ENCODE results near the gene LHX3. TPM values are rescaled to one million over a fixed set of nuclear protein-coding genes. Genes with fewer than 3 reads are reported as not detected.

The LHX3 gene
- total and polyA plus RNA-seq, 10 of the 15 experiments (the other 5 are each of a cell fraction or from before 2014, with no cell fraction given): not detected

DNA sequence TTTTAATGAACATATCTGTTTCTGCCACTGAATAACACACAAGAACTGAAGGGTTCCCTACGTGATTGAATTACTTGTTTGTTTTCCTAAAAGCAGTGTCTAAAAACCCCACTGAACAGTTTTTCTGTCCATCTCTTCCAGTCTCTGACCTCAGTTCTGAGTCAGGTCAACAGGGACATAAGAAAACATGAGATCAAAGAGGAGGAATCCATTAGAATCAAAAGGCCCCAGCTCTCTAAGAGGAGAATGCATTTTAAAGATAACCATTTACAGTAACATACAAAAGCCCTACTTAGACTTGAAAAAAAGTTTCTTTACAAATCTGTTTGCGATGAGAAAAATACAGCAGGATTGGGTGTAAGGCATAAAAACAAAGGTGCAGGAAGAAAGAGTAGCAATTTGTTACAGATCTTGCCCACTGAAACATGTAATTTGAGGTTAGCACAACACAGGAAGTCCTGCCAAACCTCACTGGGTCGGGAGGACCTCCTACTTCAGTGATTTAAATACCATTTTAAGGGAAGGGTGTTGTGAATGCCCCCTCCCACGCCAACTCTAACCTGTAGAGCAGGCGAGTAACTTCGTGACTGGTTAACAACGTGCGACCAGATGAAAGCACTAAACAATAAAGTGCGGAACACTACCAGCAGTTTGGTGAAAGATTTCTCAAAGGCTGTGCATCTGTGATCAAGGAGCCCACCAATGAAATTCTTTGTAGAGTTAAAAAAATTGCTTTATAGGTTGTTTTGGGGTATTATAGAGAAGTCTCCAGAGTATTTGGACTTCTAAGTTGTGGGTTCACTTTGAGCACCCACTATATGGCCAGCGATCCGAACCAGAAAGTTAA lies 39.4 kb upstream of the LHX3 start (continued):
- TF ChIP-seq ETV6 (conservative IDR thresholded peaks at IDR 0.05 in 1 of 2, IDR thresholded peaks at IDR 0.05 in 1 of 2; ENCODE audit: borderline replicate concordance in 1 of 2, low read depth in 1 of 2) (no peak), BRCA1 (IDR thresholded peaks at IDR 0.05; ENCODE audit: low read depth, low read length) (no peak), WRNIP1 (IDR thresholded peaks at IDR 0.05; ENCODE audit: borderline replicate concordance, low read depth, low read length) (no peak), NR2F1 (conservative IDR thresholded peaks at IDR 0.05) (no peak), RUNX3 (IDR thresholded peaks at IDR 0.05; ENCODE audit: low read length) (peak; percentile 87), BHLHE40 (IDR thresholded peaks at IDR 0.05; ENCODE audit: borderline replicate concordance in 1 of 2, low read depth in 2 of 2, low read length in 1 of 2) (peak; percentile 50 to 56; a peak in 2 of 4 replicates), TAF1 (IDR thresholded peaks at IDR 0.05; ENCODE audit: borderline replicate concordance, low read depth, low read length) (no peak), ZNF384 (IDR thresholded peaks at IDR 0.05; ENCODE audit: borderline replicate concordance, low read depth, low read length) (no peak), FOXM1 (IDR thresholded peaks at IDR 0.05; ENCODE audit: low read depth, low read length) (no peak), YBX1 (IDR thresholded peaks at IDR 0.05) (no peak), CREM (IDR thresholded peaks at IDR 0.05; ENCODE audit: low read depth) (no peak), ATF7 (IDR thresholded peaks at IDR 0.05; ENCODE audit: low read depth) (0 out of 2 replicates have a peak, but pooled peaks have one; percentile 42), MTA3 (IDR thresholded peaks at IDR 0.05; ENCODE audit: borderline replicate concordance, low read length) (no peak), TARDBP (IDR thresholded peaks at IDR 0.05; ENCODE audit: borderline replicate concordance) (no peak)
- TF ChIP-seq, protein P1, sequence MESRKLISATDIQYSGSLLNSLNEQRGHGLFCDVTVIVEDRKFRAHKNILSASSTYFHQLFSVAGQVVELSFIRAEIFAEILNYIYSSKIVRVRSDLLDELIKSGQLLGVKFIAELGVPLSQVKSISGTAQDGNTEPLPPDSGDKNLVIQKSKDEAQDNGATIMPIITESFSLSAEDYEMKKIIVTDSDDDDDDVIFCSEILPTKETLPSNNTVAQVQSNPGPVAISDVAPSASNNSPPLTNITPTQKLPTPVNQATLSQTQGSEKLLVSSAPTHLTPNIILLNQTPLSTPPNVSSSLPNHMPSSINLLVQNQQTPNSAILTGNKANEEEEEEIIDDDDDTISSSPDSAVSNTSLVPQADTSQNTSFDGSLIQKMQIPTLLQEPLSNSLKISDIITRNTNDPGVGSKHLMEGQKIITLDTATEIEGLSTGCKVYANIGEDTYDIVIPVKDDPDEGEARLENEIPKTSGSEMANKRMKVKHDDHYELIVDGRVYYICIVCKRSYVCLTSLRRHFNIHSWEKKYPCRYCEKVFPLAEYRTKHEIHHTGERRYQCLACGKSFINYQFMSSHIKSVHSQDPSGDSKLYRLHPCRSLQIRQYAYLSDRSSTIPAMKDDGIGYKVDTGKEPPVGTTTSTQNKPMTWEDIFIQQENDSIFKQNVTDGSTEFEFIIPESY (IDR thresholded peaks at IDR 0.05): no peak
- TF ChIP-seq, protein P2, sequence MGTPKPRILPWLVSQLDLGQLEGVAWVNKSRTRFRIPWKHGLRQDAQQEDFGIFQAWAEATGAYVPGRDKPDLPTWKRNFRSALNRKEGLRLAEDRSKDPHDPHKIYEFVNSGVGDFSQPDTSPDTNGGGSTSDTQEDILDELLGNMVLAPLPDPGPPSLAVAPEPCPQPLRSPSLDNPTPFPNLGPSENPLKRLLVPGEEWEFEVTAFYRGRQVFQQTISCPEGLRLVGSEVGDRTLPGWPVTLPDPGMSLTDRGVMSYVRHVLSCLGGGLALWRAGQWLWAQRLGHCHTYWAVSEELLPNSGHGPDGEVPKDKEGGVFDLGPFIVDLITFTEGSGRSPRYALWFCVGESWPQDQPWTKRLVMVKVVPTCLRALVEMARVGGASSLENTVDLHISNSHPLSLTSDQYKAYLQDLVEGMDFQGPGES (IDR thresholded peaks at IDR 0.05): no peak
- TF ChIP-seq, protein P3, sequence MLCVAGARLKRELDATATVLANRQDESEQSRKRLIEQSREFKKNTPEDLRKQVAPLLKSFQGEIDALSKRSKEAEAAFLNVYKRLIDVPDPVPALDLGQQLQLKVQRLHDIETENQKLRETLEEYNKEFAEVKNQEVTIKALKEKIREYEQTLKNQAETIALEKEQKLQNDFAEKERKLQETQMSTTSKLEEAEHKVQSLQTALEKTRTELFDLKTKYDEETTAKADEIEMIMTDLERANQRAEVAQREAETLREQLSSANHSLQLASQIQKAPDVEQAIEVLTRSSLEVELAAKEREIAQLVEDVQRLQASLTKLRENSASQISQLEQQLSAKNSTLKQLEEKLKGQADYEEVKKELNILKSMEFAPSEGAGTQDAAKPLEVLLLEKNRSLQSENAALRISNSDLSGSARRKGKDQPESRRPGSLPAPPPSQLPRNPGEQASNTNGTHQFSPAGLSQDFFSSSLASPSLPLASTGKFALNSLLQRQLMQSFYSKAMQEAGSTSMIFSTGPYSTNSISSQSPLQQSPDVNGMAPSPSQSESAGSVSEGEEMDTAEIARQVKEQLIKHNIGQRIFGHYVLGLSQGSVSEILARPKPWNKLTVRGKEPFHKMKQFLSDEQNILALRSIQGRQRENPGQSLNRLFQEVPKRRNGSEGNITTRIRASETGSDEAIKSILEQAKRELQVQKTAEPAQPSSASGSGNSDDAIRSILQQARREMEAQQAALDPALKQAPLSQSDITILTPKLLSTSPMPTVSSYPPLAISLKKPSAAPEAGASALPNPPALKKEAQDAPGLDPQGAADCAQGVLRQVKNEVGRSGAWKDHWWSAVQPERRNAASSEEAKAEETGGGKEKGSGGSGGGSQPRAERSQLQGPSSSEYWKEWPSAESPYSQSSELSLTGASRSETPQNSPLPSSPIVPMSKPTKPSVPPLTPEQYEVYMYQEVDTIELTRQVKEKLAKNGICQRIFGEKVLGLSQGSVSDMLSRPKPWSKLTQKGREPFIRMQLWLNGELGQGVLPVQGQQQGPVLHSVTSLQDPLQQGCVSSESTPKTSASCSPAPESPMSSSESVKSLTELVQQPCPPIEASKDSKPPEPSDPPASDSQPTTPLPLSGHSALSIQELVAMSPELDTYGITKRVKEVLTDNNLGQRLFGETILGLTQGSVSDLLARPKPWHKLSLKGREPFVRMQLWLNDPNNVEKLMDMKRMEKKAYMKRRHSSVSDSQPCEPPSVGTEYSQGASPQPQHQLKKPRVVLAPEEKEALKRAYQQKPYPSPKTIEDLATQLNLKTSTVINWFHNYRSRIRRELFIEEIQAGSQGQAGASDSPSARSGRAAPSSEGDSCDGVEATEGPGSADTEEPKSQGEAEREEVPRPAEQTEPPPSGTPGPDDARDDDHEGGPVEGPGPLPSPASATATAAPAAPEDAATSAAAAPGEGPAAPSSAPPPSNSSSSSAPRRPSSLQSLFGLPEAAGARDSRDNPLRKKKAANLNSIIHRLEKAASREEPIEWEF (IDR thresholded peaks at IDR 0.05; ENCODE audit: insufficient replicate concordance, low read depth, low read length): no peak
- TF ChIP-seq, protein P4, sequence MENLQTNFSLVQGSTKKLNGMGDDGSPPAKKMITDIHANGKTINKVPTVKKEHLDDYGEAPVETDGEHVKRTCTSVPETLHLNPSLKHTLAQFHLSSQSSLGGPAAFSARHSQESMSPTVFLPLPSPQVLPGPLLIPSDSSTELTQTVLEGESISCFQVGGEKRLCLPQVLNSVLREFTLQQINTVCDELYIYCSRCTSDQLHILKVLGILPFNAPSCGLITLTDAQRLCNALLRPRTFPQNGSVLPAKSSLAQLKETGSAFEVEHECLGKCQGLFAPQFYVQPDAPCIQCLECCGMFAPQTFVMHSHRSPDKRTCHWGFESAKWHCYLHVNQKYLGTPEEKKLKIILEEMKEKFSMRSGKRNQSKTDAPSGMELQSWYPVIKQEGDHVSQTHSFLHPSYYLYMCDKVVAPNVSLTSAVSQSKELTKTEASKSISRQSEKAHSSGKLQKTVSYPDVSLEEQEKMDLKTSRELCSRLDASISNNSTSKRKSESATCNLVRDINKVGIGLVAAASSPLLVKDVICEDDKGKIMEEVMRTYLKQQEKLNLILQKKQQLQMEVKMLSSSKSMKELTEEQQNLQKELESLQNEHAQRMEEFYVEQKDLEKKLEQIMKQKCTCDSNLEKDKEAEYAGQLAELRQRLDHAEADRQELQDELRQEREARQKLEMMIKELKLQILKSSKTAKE (IDR thresholded peaks at IDR 0.05; ENCODE audit: low read depth, poor library complexity, severe bottlenecking): no peak

Measured in GM12878 (cell line).